Body of pancreas (tissue), 4 donors: Measurements from ENCODE around the gene BCL7C. TPM values are rescaled to one million over a fixed set of nuclear protein-coding genes. Genes with fewer than 3 reads are reported as not detected.
"Not testable (repeated sequence)": the region's sequence is repeated elsewhere in the genome, so short reads cannot be mapped to it uniquely, and the experiment has no call there.

Source experiments
- ATAC-seq: fragments of 150-250 bp; one replicate; pipeline ENCODE4 v1.9.1; 2016
- DNase-seq, 4 donors: peaks; one replicate each; pipeline ENCODE4 v3.0.0-alpha.2; 2019
- H3K27ac ChIP-seq, 4 donors: fragments of 200-600 bp; sonication (generic); 1 replicate in 3 of 4; 2 replicates in 1 of 4; pipeline versions ENCODE4 v1.5.1 to v1.6.1; 2016 to 2019; ENCODE audit warnings: mild to moderate bottlenecking in 1 of 4, mixed read lengths in 1 of 4, moderate library complexity in 1 of 4
- H3K27me3 ChIP-seq, 2 donors: fragments of 200-600 bp; sonication (generic); one replicate each; pipeline ENCODE4 v1.6.0; 2016; ENCODE audit warnings: mild to moderate bottlenecking in 1 of 2
- H3K36me3 ChIP-seq, 2 donors: fragments of 200-600 bp; sonication (generic); replicated peaks in 1 of 2; 2 replicates each; pipeline ENCODE4 v1.5.1; 2016; ENCODE audit warnings: low read depth in 2 of 2; ENCODE audit not compliant: insufficient read depth in 1 of 2
- H3K4me1 ChIP-seq: fragments of 200-600 bp; sonication (generic); one replicate; pipeline ENCODE4 v1.6.0; 2016
- H3K4me3 ChIP-seq, 2 donors: fragments of 200-600 bp; sonication (generic); 1 replicate in 1 of 2; 2 replicates in 1 of 2; pipeline ENCODE4 v1.5.1; 2016 to 2019
- H3K9me3 ChIP-seq, 3 donors: fragments of 200-600 bp; sonication (generic); 1 replicate in 2 of 3; 2 replicates in 1 of 3; pipeline ENCODE4 v1.5.1; 2016
- CTCF ChIP-seq, 7 experiments: fragments of 450-650 bp in 4 of 7; fragments of 200-600 bp in 3 of 7; sonication (generic) in 3 of 7; IDR thresholded peaks; one replicate each; pipeline ENCODE4 v1.5.1; 2016 to 2019; ENCODE audit warnings: antibody characterized with exemption in 7 of 7
- POLR2A ChIP-seq, 3 donors: fragments of 450-650 bp; IDR thresholded peaks; one replicate each; pipeline ENCODE4 v1.6.1; 2016; ENCODE audit warnings: antibody characterized with exemption in 3 of 3, mild to moderate bottlenecking in 2 of 3
- WGBS, 2 donors: methylation state at CpG; one replicate each; pipeline ENCODE4 v1.1.5; 2017; 5-methylcytosine and 5-hydroxymethylcytosine counted together
- intact Hi-C: fragments of 100-400 bp; cut with DNase I; formaldehyde crosslinking; loops from one replicate; pipeline ENCODE4 v1.15.1; 2023
- total RNA-seq, 2 donors: library from RNA; depleted of rRNA; stranded (reverse); fragments of >200 nt; gene quantifications; one replicate each; pipeline ENCODE4 v1.1.0, GENCODE V29; 2016

Gene BCL7C
- total RNA-seq, 2 donors from 2014 or later = 19.8 to 24.1 TPM

- Histone ChIP-seq H3K9me3 (no peaks in the 10 kb centered on the region), H3K4me3 (peak overlapping the region in 1 of 2 donors; percentile 51), H3K4me1 (peaks cover 43% of the 10 kb centered on the region), H3K27ac (peak overlapping the region; percentile 91 to 96 (median 94)), H3K27me3 (no peaks in the 10 kb centered on the region), H3K36me3 (no peaks in the 10 kb centered on the region)
- TF ChIP-seq CTCF (IDR thresholded peaks at IDR 0.05) = no peak
- no peak for TF ChIP-seq POLR2A (IDR thresholded peaks at IDR 0.05)
- 40 to 53% methylated on average over 1 to 18 of the region's 20 CpGs for WGBS, 2 donors
- intact Hi-C loops = no loop called here
- DNase-seq = no peak
- ATAC-seq = no peak
Measured at GRCh38 chr16:30892670-30893416, 1.0 kb downstream of the BCL7C start.

- H3K27me3 ChIP-seq, H3K36me3 ChIP-seq, ATAC-seq, DNase-seq, H3K9me3 ChIP-seq, H3K4me3 ChIP-seq, intact Hi-C loops, H3K27ac ChIP-seq: not testable (repeated sequence)
- WGBS, 2 donors = 89 to 91% methylated on average over 15 of the region's 15 CpGs
- peaks cover 33% of the 10 kb centered on the region for H3K4me1 ChIP-seq
Measured at GRCh38 chr16:30891043-30891823, 2.6 kb downstream of the BCL7C start.

- H3K4me3 ChIP-seq = no peak overlapping the region
- no peaks in the 10 kb centered on the region for H3K27me3 ChIP-seq
- DNase-seq (no peak), ATAC-seq (no peak)
- TF ChIP-seq CTCF (IDR thresholded peaks at IDR 0.05) = no peak
- no peak for TF ChIP-seq POLR2A (IDR thresholded peaks at IDR 0.05)
- H3K27ac ChIP-seq = no peak overlapping the region
- peaks cover 20% of the 10 kb centered on the region for H3K4me1 ChIP-seq
- H3K36me3 ChIP-seq = peaks cover 0 to 2% of the 10 kb centered on the region in 2 donors
- 73 to 79% methylated on average over 5 of the region's 5 CpGs for WGBS, 2 donors
- intact Hi-C loops = no loop called here
- H3K9me3 ChIP-seq = no peaks in the 10 kb centered on the region
Measured at GRCh38 chr16:30889721-30890120, 4.2 kb downstream of the BCL7C start.

- WGBS, 2 donors = 87 to 91% methylated on average over 5 to 8 of the region's 8 CpGs
- intact Hi-C loops = no loop called here
Measured at GRCh38 chr16:30888856-30889499, 4.9 kb downstream of the BCL7C start.

More at GRCh38 chr16:30888856-30889499, 4.9 kb downstream of the BCL7C start:
- Histone ChIP-seq H3K27ac (no peak overlapping the region), H3K9me3 (no peaks in the 10 kb centered on the region), H3K4me3 (no peak overlapping the region), H3K36me3 (peaks cover 0 to 2% of the 10 kb centered on the region in 2 donors), H3K27me3 (no peaks in the 10 kb centered on the region), H3K4me1 (peaks cover 14% of the 10 kb centered on the region)
- no peak for TF ChIP-seq POLR2A (IDR thresholded peaks at IDR 0.05)
- no peak for TF ChIP-seq CTCF (IDR thresholded peaks at IDR 0.05)
- ATAC-seq (no peak), DNase-seq (no peak)
